UCSD-AML1 (cell line): ENCODE measurements around the gene BTBD9.
"Not testable (repeated sequence)": the region's sequence is repeated elsewhere in the genome, so short reads cannot be mapped to it uniquely, and the experiment has no call there.

Experiments used
- DNase-seq: peaks from one replicate; lab custom pipeline; 2025; ENCODE audit not compliant: unreplicated experiment; lab: John Stamatoyannopoulos, UW

The BTBD9 gene

DNA sequence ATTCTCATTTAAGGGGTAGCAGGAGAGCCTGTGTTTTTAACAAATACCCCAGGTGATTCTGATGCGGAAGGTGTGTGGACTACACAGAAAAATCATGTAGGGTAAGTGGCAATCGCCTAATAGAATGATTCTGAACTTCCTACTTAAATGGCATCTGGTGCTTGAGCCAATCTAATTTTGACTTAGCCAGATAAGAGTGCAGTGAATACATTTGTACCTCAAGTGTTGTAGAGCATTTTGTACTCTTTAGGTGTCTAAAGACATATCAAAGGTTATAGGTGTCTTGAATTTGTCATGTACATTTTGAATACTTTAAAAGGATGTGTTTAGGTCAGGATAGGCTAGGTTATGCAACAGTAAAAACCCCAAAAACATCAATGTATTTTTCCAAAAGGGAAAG is 10.0 kb upstream of the BTBD9 start:
- no peak for DNase-seq

GRCh38 chr6:38648629-38649028 is 8.9 kb upstream of the BTBD9 start:
- no peak for DNase-seq

GRCh38 chr6:38646166-38646878 is 6.6 kb upstream of the BTBD9 start:
- DNase-seq, result no peak

- no peak for DNase-seq
Observed at GRCh38 chr6:38644951-38645350, 5.2 kb upstream of the BTBD9 start.

DNA sequence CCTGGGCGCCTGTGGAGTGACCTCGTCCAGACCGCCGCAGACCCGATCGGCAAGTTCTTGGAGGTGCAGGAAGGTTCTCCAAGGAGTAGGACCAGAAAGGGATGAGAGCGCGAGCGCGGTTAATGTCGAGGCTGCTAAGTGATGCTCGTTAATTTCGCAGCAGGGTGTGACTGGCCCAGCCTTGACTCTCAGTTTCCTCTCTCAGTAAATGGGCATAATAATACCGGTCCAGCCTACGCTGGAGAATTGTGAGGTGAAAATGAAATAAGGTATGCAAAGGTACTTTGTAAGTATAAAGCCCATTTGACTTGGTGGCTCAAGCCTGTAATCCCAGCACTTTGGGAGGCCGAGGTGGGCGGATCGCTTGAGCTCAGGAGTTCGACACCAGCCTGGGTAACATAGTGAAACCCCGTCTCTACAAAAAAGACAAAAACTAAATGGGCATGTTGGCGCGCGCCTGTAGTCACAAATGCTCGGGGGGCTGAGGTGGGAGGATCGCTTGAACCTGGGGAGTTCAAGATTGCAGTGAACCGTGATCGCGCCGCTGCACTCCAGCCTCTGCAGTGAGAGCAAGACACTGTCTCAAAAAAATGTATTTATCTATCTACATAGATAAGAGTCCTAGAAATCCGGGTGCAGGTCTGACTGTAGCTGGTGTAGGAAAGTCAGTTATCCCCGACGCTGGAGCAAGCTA is 634 bp upstream of the BTBD9 start:
- DNase-seq, result no peak

GRCh38 chr6:38638941-38639497 is 710 bp downstream of the BTBD9 start:
- no peak for DNase-seq

DNA sequence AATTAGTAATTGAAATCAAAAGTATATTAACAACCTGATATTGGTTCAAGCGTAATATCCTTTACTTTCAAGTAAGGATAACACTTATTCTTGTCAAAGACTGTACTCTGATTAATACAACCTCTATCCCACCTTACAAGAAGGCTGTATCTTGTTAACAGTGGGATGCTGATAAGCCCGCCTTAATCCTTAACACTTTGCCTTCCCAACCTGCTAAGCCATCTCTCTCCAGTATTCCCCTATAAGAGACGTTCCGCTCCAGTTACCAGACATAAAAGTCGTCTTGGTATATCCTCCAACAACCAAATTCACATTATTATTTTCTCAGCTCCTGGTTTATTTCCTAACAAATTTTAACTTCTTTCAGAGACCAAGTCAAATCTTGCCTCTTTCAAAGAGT is 2.0 kb downstream of the BTBD9 start:
- no peak for DNase-seq

GRCh38 chr6:38636027-38636426 is 3.7 kb downstream of the BTBD9 start:
- DNase-seq, result no peak

DNA sequence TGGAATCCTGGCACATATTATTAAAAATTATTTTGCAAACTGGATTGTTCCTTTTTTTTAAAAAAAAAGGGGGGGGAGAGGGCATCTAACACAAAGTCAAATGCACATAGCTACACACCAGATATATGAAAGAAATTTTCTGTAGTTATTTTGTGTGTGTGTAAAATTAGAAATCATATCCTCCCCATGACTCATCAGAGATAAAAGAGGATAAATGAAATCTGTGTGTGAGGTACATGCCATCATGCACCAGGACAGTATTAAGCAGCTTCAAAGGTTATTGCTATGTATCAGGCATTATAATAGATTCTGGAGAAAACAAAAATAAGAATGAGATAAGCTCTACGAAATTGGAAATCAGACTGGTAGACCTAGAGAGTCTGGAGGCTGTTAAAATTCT is 5.2 kb downstream of the BTBD9 start:
- DNase-seq, result no peak

DNA sequence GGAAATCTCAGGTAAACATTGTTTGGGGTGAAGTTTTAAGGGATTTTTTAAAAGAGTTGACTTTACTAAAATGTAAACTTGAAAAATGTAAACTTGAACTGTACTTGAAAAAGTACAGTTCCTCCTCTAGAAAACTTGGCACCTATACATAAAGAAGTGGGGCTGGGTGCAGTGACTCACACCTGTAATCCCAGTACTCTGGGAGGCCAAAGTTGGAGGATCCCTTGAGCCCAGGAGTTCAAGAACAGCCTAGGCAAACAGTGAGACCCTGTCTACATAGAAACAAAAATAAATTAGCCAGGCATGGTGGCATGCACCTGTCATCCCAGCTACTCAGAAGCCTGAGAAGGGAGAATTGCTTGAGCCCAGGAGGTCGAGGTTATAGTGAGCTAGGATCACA is 7.2 kb downstream of the BTBD9 start:
- no peak for DNase-seq

GRCh38 chr6:38631186-38631783 is 8.4 kb downstream of the BTBD9 start:
- DNase-seq, result no peak

GRCh38 chr6:38625217-38625616 is 14.5 kb downstream of the BTBD9 start:
- no peak for DNase-seq

DNA sequence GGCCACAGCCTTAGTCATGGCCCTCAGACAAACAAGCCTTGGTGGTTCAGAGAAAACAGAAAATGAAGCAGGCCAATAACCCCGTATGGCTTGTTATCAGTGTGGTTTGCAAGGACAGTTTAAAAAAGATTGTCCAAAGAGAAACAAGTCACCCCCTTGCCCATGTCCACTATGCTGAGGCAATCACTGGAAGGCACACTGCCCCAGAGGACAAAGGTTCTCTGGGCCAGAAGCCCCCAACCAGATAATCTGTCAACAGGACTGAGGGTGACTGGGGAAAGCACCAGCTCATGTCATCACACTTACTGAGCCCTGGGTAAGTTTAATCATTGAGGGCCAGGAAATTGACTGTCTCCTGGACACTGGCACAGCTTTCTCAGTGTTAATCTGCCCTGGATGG is 20.4 kb downstream of the BTBD9 start:
- DNase-seq, result not testable (repeated sequence)

DNA sequence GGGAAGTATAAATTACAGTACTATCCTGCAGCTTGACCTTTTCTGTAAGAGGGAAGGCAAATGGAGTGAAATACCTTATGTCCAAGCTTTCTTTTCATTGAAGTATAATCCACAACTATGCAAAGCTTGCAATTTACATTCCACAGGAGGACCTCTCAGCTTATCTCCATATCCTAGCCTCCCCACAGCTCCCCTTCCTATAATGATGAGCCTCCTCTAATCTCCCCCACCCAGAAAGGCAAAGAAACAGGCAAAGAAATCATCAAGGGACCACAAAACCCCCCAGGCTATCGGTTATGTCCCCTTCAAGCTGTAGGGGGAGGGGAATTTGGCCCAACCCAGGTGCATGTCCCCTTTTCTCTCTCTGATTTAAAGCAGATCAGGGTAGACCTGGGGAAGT is 21.4 kb downstream of the BTBD9 start:
- not testable (repeated sequence) for DNase-seq

DNA sequence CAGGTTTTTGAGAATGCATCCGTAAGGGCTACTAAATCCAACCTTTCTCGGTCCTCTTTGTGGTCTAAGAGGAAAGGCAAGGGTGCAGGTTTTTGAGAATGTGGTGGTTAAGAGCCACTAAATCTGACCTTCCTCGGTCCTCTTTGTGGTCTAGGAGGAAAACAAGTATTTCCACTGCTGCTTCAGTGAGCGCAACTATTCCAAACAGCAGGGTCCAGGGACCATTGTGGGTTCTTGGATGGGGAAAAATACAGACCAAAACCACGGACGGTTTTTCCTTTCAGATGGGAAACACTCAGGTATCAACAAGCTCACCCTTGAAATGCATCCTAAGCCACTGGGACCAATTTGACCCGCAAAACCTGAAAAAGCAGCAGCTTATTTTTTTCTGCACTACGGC is 21.9 kb downstream of the BTBD9 start:
- DNase-seq, result no peak

GRCh38 chr6:38612143-38612965 is 27.4 kb downstream of the BTBD9 start:
- DNase-seq, result no peak

- DNase-seq, result no peak
Observed at GRCh38 chr6:38610050-38610625, 29.6 kb downstream of the BTBD9 start.

DNA sequence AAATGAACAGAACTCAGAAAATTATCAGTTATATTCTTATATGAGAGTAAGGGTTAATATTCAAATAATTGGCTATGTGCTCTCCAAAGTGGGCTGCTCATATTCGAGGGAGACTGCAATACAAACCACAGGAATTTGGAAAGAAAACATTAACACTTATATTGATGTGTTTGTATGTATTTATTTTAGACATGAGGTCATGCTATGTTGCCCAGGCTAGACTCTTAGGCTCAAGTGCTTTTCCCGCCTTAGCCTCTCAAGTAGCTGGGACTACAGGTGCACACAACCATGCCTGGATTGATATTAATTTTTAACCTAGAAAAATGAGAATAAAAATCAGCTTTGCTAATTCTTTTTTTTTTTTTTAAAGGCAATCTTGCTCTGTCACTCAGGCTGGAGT is 35.0 kb downstream of the BTBD9 start:
- DNase-seq, result no peak

DNA sequence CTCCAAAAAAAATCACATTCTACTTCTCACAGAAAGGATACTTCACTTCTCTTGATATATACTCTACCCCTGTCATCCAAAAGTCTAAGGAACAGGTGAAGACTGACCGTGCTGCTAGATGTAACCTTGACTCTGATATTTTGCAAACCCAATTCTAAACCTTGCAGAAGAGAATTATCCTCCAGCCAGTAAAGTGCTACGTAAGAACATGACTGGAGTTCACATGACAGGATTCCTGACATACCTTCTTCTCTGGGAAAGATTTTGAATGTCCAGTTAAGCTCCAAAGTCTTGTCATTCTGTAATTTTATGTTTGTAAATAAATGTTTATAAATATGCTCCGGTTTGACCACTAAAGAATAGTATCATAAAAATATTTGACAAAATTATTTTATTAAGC is 35.8 kb downstream of the BTBD9 start:
- no peak for DNase-seq

DNA sequence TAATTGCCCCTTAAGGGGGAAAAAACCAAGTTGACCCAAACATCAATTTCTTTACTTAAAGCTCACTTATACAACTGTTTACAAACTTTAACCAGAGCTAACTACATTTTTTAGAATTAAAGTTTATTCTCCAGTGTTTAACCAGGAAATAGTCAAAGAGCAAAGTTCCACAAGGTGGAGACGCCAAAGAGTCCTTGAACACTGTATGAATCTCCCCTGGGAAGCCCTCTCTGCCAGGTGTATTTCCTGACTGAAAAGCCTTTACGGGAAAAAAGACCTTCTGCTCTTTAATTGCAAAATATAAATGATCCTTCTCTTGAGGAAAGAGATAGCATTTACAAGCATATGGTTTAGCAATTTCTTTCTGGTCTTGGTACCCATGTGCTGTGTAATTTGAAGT is 36.2 kb downstream of the BTBD9 start:
- no peak for DNase-seq

GRCh38 chr6:38599966-38600550 is 39.7 kb downstream of the BTBD9 start:
- no peak for DNase-seq
